RWPE1 (cell line): ENCODE measurements around the gene DMGDH.

ENCODE experiments used
- CTCF ChIA-PET: fragments of 350-600 bp; sonication (Branson Sonifier 250); formaldehyde crosslinking; extraction: SDS; loops from one replicate; lab custom pipeline; 2021; lab: Yijun Ruan, JAX
- POLR2A ChIA-PET: fragments of 400-600 bp; formaldehyde crosslinking; extraction: SDS; loops from one replicate; lab custom pipeline; 2020; ENCODE audit warnings: antibody characterized with exemption; ENCODE audit not compliant: low non-redundant PET; lab: Yijun Ruan, JAX
- DNase-seq: peaks from one replicate; pipeline ENCODE4 v3.0.0; 2012; ENCODE audit warnings: low spot score
- H3K27ac ChIP-seq: fragments of 450-650 bp; 2 replicates; pipeline ENCODE4 v1.5.1; 2017
- CTCF ChIP-seq: fragments of 450-650 bp; conservative IDR thresholded peaks from 2 replicates; pipeline ENCODE4 v1.5.1; 2017; ENCODE audit warnings: low read depth, mild to moderate bottlenecking

Gene DMGDH

GRCh38 chr5:79005151-79005550 lies 64.3 kb downstream of the DMGDH start:
- ChIA-PET POLR2A (no interaction called here), CTCF (no interaction called here)
- H3K27ac ChIP-seq = no peak overlapping the region
- no peak for TF ChIP-seq CTCF
- no peak for DNase-seq

GRCh38 chr5:79002374-79002773 lies 67.1 kb downstream of the DMGDH start:
- DNase-seq = no peak
- ChIA-PET CTCF (interaction anchor here (0.6 kb wide), 1 partner anchor 403 kb away, joined by 4 read pairs; no protein-coding TSS in a partner anchor), POLR2A (no interaction called here)
- H3K27ac ChIP-seq = no peak overlapping the region
- TF ChIP-seq CTCF = no peak

GRCh38 chr5:79001471-79001870 lies 68.0 kb downstream of the DMGDH start:
- no peak for TF ChIP-seq CTCF
- DNase-seq = no peak
- no peak overlapping the region for H3K27ac ChIP-seq
- POLR2A ChIA-PET = no interaction called here
- CTCF ChIA-PET = interaction anchor here (1.0 kb wide), 1 partner anchor 23 kb away, joined by 5 read pairs; no protein-coding TSS in a partner anchor

GRCh38 chr5:78997090-78997489 lies 72.4 kb downstream of the DMGDH start:
- no peak for DNase-seq
- POLR2A ChIA-PET = no interaction called here
- TF ChIP-seq CTCF = no peak
- CTCF ChIA-PET = interaction anchor here (0.5 kb wide), 1 partner anchor 1113 kb away, joined by 5 read pairs; no protein-coding TSS in a partner anchor
- no peak overlapping the region for H3K27ac ChIP-seq

GRCh38 chr5:78995521-78996007 lies 73.9 kb downstream of the DMGDH start:
- ChIA-PET POLR2A (no interaction called here), CTCF (interaction anchor here (0.6 kb wide), 1 partner anchor 48 kb away, joined by 4 read pairs; no protein-coding TSS in a partner anchor)
- no peak for DNase-seq
- H3K27ac ChIP-seq = no peak overlapping the region
- no peak for TF ChIP-seq CTCF

GRCh38 chr5:78993165-78993564 lies 76.3 kb downstream of the DMGDH start:
- H3K27ac ChIP-seq = no peak overlapping the region
- CTCF ChIA-PET = no interaction called here
- DNase-seq = no peak
- POLR2A ChIA-PET = no interaction called here
- TF ChIP-seq CTCF = no peak
